CD8-positive, alpha-beta memory T cell (primary cell): ENCODE results near the gene TBC1D8. TPM values are rescaled to one million over a fixed set of nuclear protein-coding genes. Genes with fewer than 3 reads are reported as not detected.

Source experiments
- CTCF ChIA-PET: fragments of 350-600 bp; sonication (Branson Sonifier 250); formaldehyde crosslinking; loops from one replicate; lab custom pipeline; 2021; ENCODE audit warnings: antibody characterized with exemption; lab: Charles Lee
- POLR2A ChIA-PET: fragments of 350-600 bp; sonication (Branson Sonifier 250); formaldehyde crosslinking; loops from one replicate; lab custom pipeline; 2021; ENCODE audit warnings: antibody characterized with exemption; lab: Charles Lee
- DNase-seq, 5 donors: peaks; one replicate each; pipeline versions ENCODE4 v3.0.0 to v3.0.0-alpha.2; 2020 to 2022; ENCODE audit warnings: mixed read lengths in 1 of 5
- H3K27ac ChIP-seq: one replicate; pipeline ENCODE4 v1.7.0; 2013; ENCODE audit warnings: low read depth, mild to moderate bottlenecking, low read length, moderate library complexity
- H3K27me3 ChIP-seq: 2 replicates; pipeline ENCODE4 v1.7.0; 2013; ENCODE audit warnings: low read length, mild to moderate bottlenecking; ENCODE audit not compliant: insufficient read depth, poor library complexity, severe bottlenecking
- H3K36me3 ChIP-seq: 2 replicates; pipeline ENCODE4 v1.7.0; 2013; ENCODE audit warnings: mild to moderate bottlenecking, low read length, moderate library complexity; ENCODE audit not compliant: insufficient read depth
- H3K4me1 ChIP-seq: 2 replicates; pipeline ENCODE4 v1.7.0; 2013; ENCODE audit warnings: mild to moderate bottlenecking, low read length, moderate library complexity; ENCODE audit not compliant: insufficient read depth
- H3K4me3 ChIP-seq: 2 replicates; pipeline ENCODE4 v1.7.0; 2013; ENCODE audit warnings: mild to moderate bottlenecking, low read length
- H3K9me3 ChIP-seq: 2 replicates; pipeline ENCODE4 v1.7.0; 2013; ENCODE audit warnings: mild to moderate bottlenecking, low read length
- H3K27ac Mint-ChIP-seq, 8 donors: one replicate each; pipeline ENCODE4 v1.8.0; 2020 to 2021; ENCODE audit warnings: mixed read lengths in 8 of 8, mild to moderate bottlenecking in 6 of 8, inconsistent platforms in 3 of 8, moderate library complexity in 3 of 8
- H3K27me3 Mint-ChIP-seq, 2 donors: one replicate each; pipeline ENCODE4 v1.8.0; 2020 to 2021; ENCODE audit warnings: mixed read lengths in 2 of 2, mild to moderate bottlenecking in 1 of 2, moderate library complexity in 1 of 2
- H3K36me3 Mint-ChIP-seq, 3 donors: one replicate each; pipeline ENCODE4 v1.8.0; 2020 to 2021; ENCODE audit warnings: mixed read lengths in 3 of 3, inconsistent platforms in 1 of 3, mild to moderate bottlenecking in 1 of 3
- H3K4me1 Mint-ChIP-seq, 3 donors: one replicate each; pipeline ENCODE4 v1.8.0; 2020 to 2021; ENCODE audit warnings: mixed read lengths in 3 of 3, inconsistent platforms in 1 of 3, mild to moderate bottlenecking in 1 of 3
- H3K4me3 Mint-ChIP-seq, 7 donors: one replicate each; pipeline ENCODE4 v1.8.0; 2020 to 2021; ENCODE audit warnings: mixed read lengths in 7 of 7, mild to moderate bottlenecking in 6 of 7, moderate library complexity in 4 of 7, inconsistent platforms in 2 of 7
- H3K9me3 Mint-ChIP-seq, 5 donors: one replicate each; pipeline ENCODE4 v1.8.0; 2020 to 2022; ENCODE audit warnings: mixed read lengths in 5 of 5, mild to moderate bottlenecking in 3 of 5, moderate library complexity in 2 of 5, inconsistent platforms in 1 of 5
- polyA plus RNA-seq: library from polyadenylated mRNA; unstranded; fragments of 300-500 nt; fragmentation: Illumina TruSeq; gene quantifications from one replicate; pipeline ENCODE4 v1.2.3, GENCODE V29; 2021
- total RNA-seq, 2 experiments: library from RNA; stranded (reverse); gene quantifications; one replicate each; pipeline ENCODE4 v1.2.3, GENCODE V29; 2021

Gene TBC1D8
- total and polyA plus RNA-seq, 3 experiments from 2014 or later = 0.55 to 0.89 (median 0.69) TPM

- Histone ChIP-seq H3K27ac (no peak overlapping the region), H3K36me3 (no peaks in the 10 kb centered on the region), H3K9me3 (no peaks in the 10 kb centered on the region), H3K4me3 (no peak overlapping the region), H3K4me1 (no peaks in the 10 kb centered on the region), H3K27me3 (no peaks in the 10 kb centered on the region)
- Mint-ChIP-seq H3K36me3 (no peaks in the 10 kb centered on the region), H3K27me3 (peaks cover 0 to 2% of the 10 kb centered on the region in 2 donors), H3K4me3 (no peak overlapping the region), H3K4me1 (no peaks in the 10 kb centered on the region), H3K9me3 (no peaks in the 10 kb centered on the region), H3K27ac (no peak overlapping the region)
- no peak for DNase-seq
- ChIA-PET CTCF (no interaction called here), POLR2A (no interaction called here)
These were observed 39.0 kb downstream of the TBC1D8 start for GRCh38 chr2:101111917-101112771.

- Histone ChIP-seq H3K4me3 (no peak overlapping the region), H3K36me3 (no peaks in the 10 kb centered on the region), H3K27me3 (no peaks in the 10 kb centered on the region), H3K27ac (no peak overlapping the region), H3K9me3 (no peaks in the 10 kb centered on the region), H3K4me1 (no peaks in the 10 kb centered on the region)
- Mint-ChIP-seq H3K36me3 (no peaks in the 10 kb centered on the region), H3K27ac (no peak overlapping the region), H3K9me3 (no peaks in the 10 kb centered on the region), H3K27me3 (peaks cover 0 to 2% of the 10 kb centered on the region in 2 donors), H3K4me1 (no peaks in the 10 kb centered on the region), H3K4me3 (no peak overlapping the region)
- no peak for DNase-seq
- POLR2A ChIA-PET = no interaction called here
- CTCF ChIA-PET = no interaction called here
These were observed 39.8 kb downstream of the TBC1D8 start for GRCh38 chr2:101111262-101111838.

GRCh38 chr2:101109451-101110118 lies 41.6 kb downstream of the TBC1D8 start:
- CTCF ChIA-PET = interaction anchor here (0.6 kb wide), 1 partner anchor 10 kb away, joined by 3 read pairs; no protein-coding TSS in a partner anchor
- Mint-ChIP-seq H3K27ac (no peak overlapping the region), H3K27me3 (peaks cover 0 to 2% of the 10 kb centered on the region in 2 donors), H3K4me1 (no peaks in the 10 kb centered on the region), H3K4me3 (no peak overlapping the region), H3K9me3 (no peaks in the 10 kb centered on the region), H3K36me3 (no peaks in the 10 kb centered on the region)
- POLR2A ChIA-PET = no interaction called here
- no peak overlapping the region for H3K27ac ChIP-seq
- H3K27me3 ChIP-seq = no peaks in the 10 kb centered on the region
- no peak overlapping the region for H3K4me3 ChIP-seq
- no peaks in the 10 kb centered on the region for H3K4me1 ChIP-seq
- no peaks in the 10 kb centered on the region for H3K9me3 ChIP-seq
- DNase-seq = no peak
- no peaks in the 10 kb centered on the region for H3K36me3 ChIP-seq

GRCh38 chr2:101108357-101108756 lies 42.8 kb downstream of the TBC1D8 start:
- no peak for DNase-seq
- no peaks in the 10 kb centered on the region for H3K36me3 ChIP-seq
- no peak overlapping the region for H3K4me3 ChIP-seq
- POLR2A ChIA-PET = no interaction called here
- CTCF ChIA-PET = no interaction called here
- no peaks in the 10 kb centered on the region for H3K4me1 ChIP-seq
- H3K4me3 Mint-ChIP-seq = no peak overlapping the region
- H3K27ac ChIP-seq = no peak overlapping the region
- peaks cover 0 to 6% (median 2%) of the 10 kb centered on the region in 5 donors for H3K9me3 Mint-ChIP-seq
- H3K27me3 Mint-ChIP-seq = peaks cover 0 to 2% of the 10 kb centered on the region in 2 donors
- H3K4me1 Mint-ChIP-seq = no peaks in the 10 kb centered on the region
- peaks cover 0 to 4% (median 0%) of the 10 kb centered on the region in 3 donors for H3K36me3 Mint-ChIP-seq
- H3K27me3 ChIP-seq = no peaks in the 10 kb centered on the region
- no peak overlapping the region for H3K27ac Mint-ChIP-seq
- H3K9me3 ChIP-seq = no peaks in the 10 kb centered on the region

- POLR2A ChIA-PET = no interaction called here
- Mint-ChIP-seq H3K9me3 (peaks cover 8 to 15% (median 10%) of the 10 kb centered on the region in 5 donors), H3K27me3 (peaks cover 0 to 2% of the 10 kb centered on the region in 2 donors), H3K4me3 (no peak overlapping the region), H3K27ac (no peak overlapping the region), H3K4me1 (no peaks in the 10 kb centered on the region), H3K36me3 (peaks cover 0 to 4% (median 0%) of the 10 kb centered on the region in 3 donors)
- no peaks in the 10 kb centered on the region for H3K27me3 ChIP-seq
- H3K36me3 ChIP-seq = no peaks in the 10 kb centered on the region
- H3K27ac ChIP-seq = no peak overlapping the region
- CTCF ChIA-PET = no interaction called here
- H3K4me3 ChIP-seq = no peak overlapping the region
- no peak for DNase-seq
- no peaks in the 10 kb centered on the region for H3K9me3 ChIP-seq
- no peaks in the 10 kb centered on the region for H3K4me1 ChIP-seq
These were observed 43.9 kb downstream of the TBC1D8 start for GRCh38 chr2:101107241-101107640.

- Histone ChIP-seq H3K4me3 (no peak overlapping the region), H3K9me3 (no peaks in the 10 kb centered on the region), H3K27me3 (no peaks in the 10 kb centered on the region), H3K27ac (no peak overlapping the region), H3K4me1 (no peaks in the 10 kb centered on the region), H3K36me3 (no peaks in the 10 kb centered on the region)
- no peak for DNase-seq
- Mint-ChIP-seq H3K4me3 (no peak overlapping the region), H3K36me3 (peaks cover 0 to 4% (median 0%) of the 10 kb centered on the region in 3 donors), H3K27ac (no peak overlapping the region), H3K9me3 (peaks cover 9 to 17% (median 13%) of the 10 kb centered on the region in 5 donors), H3K4me1 (no peaks in the 10 kb centered on the region), H3K27me3 (peaks cover 0 to 2% of the 10 kb centered on the region in 2 donors)
- POLR2A ChIA-PET = no interaction called here
- CTCF ChIA-PET = interaction anchor here (0.6 kb wide), 1 partner anchor 376 kb away, joined by 4 read pairs; no protein-coding TSS in a partner anchor
These were observed 44.6 kb downstream of the TBC1D8 start for GRCh38 chr2:101106453-101107181.

GRCh38 chr2:101105654-101106053 lies 45.5 kb downstream of the TBC1D8 start:
- Histone ChIP-seq H3K36me3 (no peaks in the 10 kb centered on the region), H3K9me3 (no peaks in the 10 kb centered on the region), H3K4me3 (no peak overlapping the region), H3K4me1 (no peaks in the 10 kb centered on the region), H3K27ac (no peak overlapping the region), H3K27me3 (no peaks in the 10 kb centered on the region)
- H3K9me3 Mint-ChIP-seq = peaks cover 9 to 23% (median 21%) of the 10 kb centered on the region in 5 donors
- no peak overlapping the region for H3K4me3 Mint-ChIP-seq
- peaks cover 2 to 6% of the 10 kb centered on the region in 2 donors for H3K27me3 Mint-ChIP-seq
- no peak overlapping the region for H3K27ac Mint-ChIP-seq
- peaks cover 0 to 4% (median 0%) of the 10 kb centered on the region in 3 donors for H3K36me3 Mint-ChIP-seq
- ChIA-PET CTCF (interaction anchor here (0.6 kb wide), 1 partner anchor 375 kb away, joined by 4 read pairs; no protein-coding TSS in a partner anchor), POLR2A (no interaction called here)
- DNase-seq = no peak
- no peaks in the 10 kb centered on the region for H3K4me1 Mint-ChIP-seq
